MCF 10A (cell line): ENCODE data around the gene RAI1. TPM values are rescaled to one million over a fixed set of nuclear protein-coding genes. Genes with fewer than 3 reads are reported as not detected.

Experiments
- BruUV-seq: library from RNA; stranded (reverse); fragments of 400-500 nt; replicated peaks from 2 replicates; lab custom pipeline; 2021; lab: Mats Ljungman, UMichigan
- CTCF ChIA-PET: fragments of 300-600 bp; sonication (Branson Sonifier 250); formaldehyde crosslinking; extraction: SDS; loops from one replicate; lab custom pipeline; 2021; ENCODE audit warnings: antibody characterized with exemption, inconsistent platforms; lab: Yijun Ruan, JAX
- POLR2A ChIA-PET: fragments of 300-600, 350-650 bp; sonication (Branson Sonifier 250); formaldehyde crosslinking; extraction: SDS; loops from one replicate; lab custom pipeline; 2020; ENCODE audit warnings: antibody characterized with exemption, inconsistent platforms; lab: Yijun Ruan, JAX
- DNase-seq: peaks from one replicate; pipeline ENCODE4 v3.0.0-alpha.2; 2018; ENCODE audit not compliant: unreplicated experiment
- H3K27ac Mint-ChIP-seq: one replicate; pipeline ENCODE4 v1.8.0; 2022; ENCODE audit warnings: mild to moderate bottlenecking, low read depth, mixed read lengths; ENCODE audit not compliant: unreplicated experiment
- H3K27me3 Mint-ChIP-seq: one replicate; pipeline ENCODE4 v1.8.0; 2022; ENCODE audit warnings: mixed read lengths; ENCODE audit not compliant: insufficient read depth, unreplicated experiment
- H3K36me3 Mint-ChIP-seq: one replicate; pipeline ENCODE4 v1.8.0; 2022; ENCODE audit warnings: mild to moderate bottlenecking, moderate library complexity, mixed read lengths; ENCODE audit not compliant: insufficient read depth, unreplicated experiment
- H3K4me1 Mint-ChIP-seq: one replicate; pipeline ENCODE4 v1.8.0; 2022; ENCODE audit warnings: mixed read lengths; ENCODE audit not compliant: insufficient read depth, unreplicated experiment
- H3K4me3 Mint-ChIP-seq: one replicate; pipeline ENCODE4 v1.8.0; 2022; ENCODE audit warnings: mild to moderate bottlenecking, moderate library complexity, mixed read lengths; ENCODE audit not compliant: unreplicated experiment
- H3K9me3 Mint-ChIP-seq: one replicate; pipeline ENCODE4 v1.8.0; 2022; ENCODE audit warnings: mixed read lengths; ENCODE audit not compliant: unreplicated experiment
- intact Hi-C: fragments of 100-400 bp; cut with micrococcal nuclease; formaldehyde crosslinking; loops from 2 replicates; pipeline ENCODE4 v1.14.1; 2022
- total RNA-seq: library from RNA; stranded (reverse); gene quantifications from 2 replicates; pipeline ENCODE4 v1.2.3, GENCODE V29; 2022
- TF ChIP-seq, protein P1 (sequence below): fragments of 200-600 bp; IDR thresholded peaks from one replicate; pipeline ENCODE4 v1.8.0; 2022; ENCODE audit warnings: antibody characterized with exemption, mild to moderate bottlenecking; ENCODE audit not compliant: unreplicated experiment

The RAI1 gene
- total RNA-seq, 1 experiment from 2014 or later, result 30.4 TPM

DNA sequence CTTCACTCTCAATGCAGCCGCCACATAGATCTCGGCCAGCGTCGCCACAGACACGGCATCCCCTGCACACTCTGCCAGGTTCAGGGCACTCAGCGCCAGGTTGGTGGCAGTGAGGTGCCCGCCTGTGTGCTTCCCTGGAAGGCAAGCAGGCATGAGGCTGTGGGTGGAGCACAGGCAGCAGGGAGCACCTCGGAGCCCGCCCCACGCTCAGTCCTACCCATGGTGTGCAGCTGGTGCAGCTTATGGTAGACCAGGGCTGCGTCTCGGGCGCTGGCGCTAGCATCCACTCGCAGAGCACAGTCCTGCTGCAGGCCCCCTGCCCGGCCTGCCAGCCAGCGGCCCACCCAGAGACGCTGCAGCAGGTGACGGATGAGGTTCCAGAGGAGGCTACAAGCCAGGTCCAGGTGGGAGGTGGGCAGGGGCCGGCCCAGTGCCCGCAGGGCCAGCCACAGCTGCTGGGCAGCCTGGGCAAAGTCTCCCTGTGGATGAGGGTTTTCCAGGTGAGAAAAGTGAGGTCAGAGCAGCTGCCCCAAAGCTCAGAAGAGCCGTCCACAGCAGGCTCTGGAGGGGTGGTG, 135.1 kb downstream of the RAI1 start:
- Mint-ChIP-seq H3K27ac (no peak overlapping the region), H3K9me3 (no peaks in the 10 kb centered on the region), H3K4me3 (no peak overlapping the region), H3K4me1 (peaks cover 29% of the 10 kb centered on the region), H3K27me3 (no peaks in the 10 kb centered on the region), H3K36me3 (peaks cover 58% of the 10 kb centered on the region)
- CTCF ChIA-PET, result interaction anchor here (0.8 kb wide), 1 partner anchor 46 kb away, joined by 3 read pairs; no protein-coding TSS in a partner anchor
- no TSS peak for BruUV-seq
- no peak for DNase-seq
- intact Hi-C loops, result no loop called here
- TF ChIP-seq, protein P1, sequence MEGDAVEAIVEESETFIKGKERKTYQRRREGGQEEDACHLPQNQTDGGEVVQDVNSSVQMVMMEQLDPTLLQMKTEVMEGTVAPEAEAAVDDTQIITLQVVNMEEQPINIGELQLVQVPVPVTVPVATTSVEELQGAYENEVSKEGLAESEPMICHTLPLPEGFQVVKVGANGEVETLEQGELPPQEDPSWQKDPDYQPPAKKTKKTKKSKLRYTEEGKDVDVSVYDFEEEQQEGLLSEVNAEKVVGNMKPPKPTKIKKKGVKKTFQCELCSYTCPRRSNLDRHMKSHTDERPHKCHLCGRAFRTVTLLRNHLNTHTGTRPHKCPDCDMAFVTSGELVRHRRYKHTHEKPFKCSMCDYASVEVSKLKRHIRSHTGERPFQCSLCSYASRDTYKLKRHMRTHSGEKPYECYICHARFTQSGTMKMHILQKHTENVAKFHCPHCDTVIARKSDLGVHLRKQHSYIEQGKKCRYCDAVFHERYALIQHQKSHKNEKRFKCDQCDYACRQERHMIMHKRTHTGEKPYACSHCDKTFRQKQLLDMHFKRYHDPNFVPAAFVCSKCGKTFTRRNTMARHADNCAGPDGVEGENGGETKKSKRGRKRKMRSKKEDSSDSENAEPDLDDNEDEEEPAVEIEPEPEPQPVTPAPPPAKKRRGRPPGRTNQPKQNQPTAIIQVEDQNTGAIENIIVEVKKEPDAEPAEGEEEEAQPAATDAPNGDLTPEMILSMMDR, result no peak
- POLR2A ChIA-PET, result interaction anchor here (0.8 kb wide), 1 partner anchor 102 kb away, joined by 3 read pairs; no protein-coding TSS in a partner anchor

DNA sequence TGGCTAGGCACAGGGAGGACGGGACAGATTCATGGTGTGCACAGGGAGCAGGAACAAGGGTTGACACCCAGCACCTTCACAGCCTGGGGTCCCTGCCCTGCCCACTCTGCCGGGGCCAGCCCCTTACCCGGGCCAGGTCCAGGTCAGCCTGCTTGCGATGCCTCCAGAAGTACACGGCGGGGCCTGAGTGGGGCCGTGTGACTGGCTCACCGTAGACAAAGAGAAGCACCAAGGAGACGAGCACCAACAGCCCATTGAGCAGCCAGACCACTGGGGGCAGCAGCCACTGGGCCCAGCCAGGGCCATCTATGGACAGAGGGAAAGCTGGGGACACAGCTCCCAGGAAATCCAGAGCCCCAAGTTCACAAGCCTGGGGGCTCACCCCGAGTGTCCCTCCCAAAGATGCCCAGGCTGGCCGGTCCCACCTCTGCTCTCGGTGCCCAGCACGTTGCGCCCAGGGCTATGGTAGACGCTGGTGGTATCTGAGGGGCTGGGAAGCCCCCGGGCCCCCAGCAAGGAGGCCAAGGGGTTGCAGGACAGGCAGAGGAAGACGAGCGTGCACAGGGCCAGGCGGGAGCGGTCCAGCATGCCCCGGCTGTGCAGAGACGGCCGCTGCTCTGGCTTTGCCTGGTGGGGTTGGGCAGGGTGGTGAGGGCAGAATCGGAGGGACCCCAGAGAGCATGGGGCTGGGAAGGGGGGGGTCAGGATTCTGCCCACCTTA, 135.7 kb downstream of the RAI1 start:
- no peak for DNase-seq
- CTCF ChIA-PET, result interaction anchor here (0.8 kb wide), 1 partner anchor 45 kb away, joined by 3 read pairs; no protein-coding TSS in a partner anchor
- BruUV-seq, result TSS peak; percentile 13
- no peaks in the 10 kb centered on the region for H3K27me3 Mint-ChIP-seq
- peaks cover 32% of the 10 kb centered on the region for H3K4me1 Mint-ChIP-seq
- TF ChIP-seq, protein P1, result no peak
- H3K36me3 Mint-ChIP-seq, result peaks cover 57% of the 10 kb centered on the region
- intact Hi-C loops, result no loop called here
- no peaks in the 10 kb centered on the region for H3K9me3 Mint-ChIP-seq
- H3K27ac Mint-ChIP-seq, result no peak overlapping the region
- POLR2A ChIA-PET, result interaction anchor here (1.0 to 1.8 kb wide), 2 partner anchors 22 to 44 kb away, joined by 5 to 9 read pairs; no protein-coding TSS in a partner anchor
- no peak overlapping the region for H3K4me3 Mint-ChIP-seq

DNA sequence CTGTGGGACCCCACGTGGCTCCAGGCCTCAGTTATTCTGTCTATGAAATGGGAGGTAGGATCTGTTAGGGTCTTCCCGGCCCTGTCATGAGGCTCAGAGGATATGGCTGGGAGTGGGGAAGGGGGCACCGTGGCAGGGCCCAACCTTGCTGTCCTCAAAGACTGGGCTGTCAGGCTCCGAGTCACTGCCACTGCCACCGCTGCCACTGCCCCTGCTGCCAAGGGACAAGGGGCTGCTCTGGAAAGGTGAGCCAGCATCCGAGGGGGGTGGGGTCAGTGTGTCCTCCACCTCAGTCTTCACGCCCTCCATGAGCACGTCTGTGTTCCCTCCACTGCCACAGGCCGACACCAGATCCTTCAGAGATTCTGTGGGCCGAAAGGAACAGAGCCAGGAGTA, 136.3 kb downstream of the RAI1 start:
- POLR2A ChIA-PET, result interaction anchor here (0.6 to 1.8 kb wide), 6 partner anchors 19 to 209 kb away, joined by 3 to 9 read pairs (median 4); partner anchors contain the start of genes DRC3, SREBF1 and TOM1L2
- DNase-seq, result no peak
- BruUV-seq, result no TSS peak
- Mint-ChIP-seq H3K4me3 (no peak overlapping the region), H3K27ac (no peak overlapping the region), H3K27me3 (no peaks in the 10 kb centered on the region), H3K9me3 (no peaks in the 10 kb centered on the region), H3K36me3 (peaks cover 51% of the 10 kb centered on the region), H3K4me1 (peaks cover 36% of the 10 kb centered on the region)
- TF ChIP-seq, protein P1, result no peak
- CTCF ChIA-PET, result interaction anchor here (0.7 kb wide), 1 partner anchor 404 kb away, joined by 3 read pairs; no protein-coding TSS in a partner anchor
- intact Hi-C loops, result no loop called here

DNA sequence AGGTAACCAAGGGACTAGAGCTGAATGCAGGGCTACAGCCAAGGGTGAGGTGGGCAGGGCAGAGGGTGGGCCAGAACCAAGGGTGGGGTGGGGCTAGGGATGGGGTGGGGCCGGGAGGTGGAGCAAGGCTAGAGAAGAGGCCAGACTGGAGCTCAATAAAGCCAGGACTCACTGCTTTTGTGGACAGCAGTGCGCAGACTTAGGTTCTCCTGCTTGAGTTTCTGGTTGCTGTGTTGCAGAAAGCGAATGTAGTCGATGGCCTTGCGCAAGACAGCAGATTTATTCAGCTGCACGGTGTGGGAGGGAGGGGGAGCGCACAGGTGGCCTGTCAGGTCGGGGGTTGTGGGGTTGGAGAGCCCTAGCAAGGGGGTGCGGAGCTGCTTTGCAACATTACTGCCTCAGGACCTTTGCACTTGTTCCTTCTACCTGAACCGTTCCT, 136.8 kb downstream of the RAI1 start:
- intact Hi-C loops, result loop anchor here (2.0 kb wide), 1 partner anchor 101 kb away; no protein-coding TSS in a partner anchor
- ChIA-PET CTCF (interaction anchor here (0.6 to 3.2 kb wide), 6 partner anchors 24 to 404 kb away, joined by 3 to 12 read pairs (median 3); no protein-coding TSS in a partner anchor), POLR2A (interaction anchor here (0.6 to 1.8 kb wide), 6 partner anchors 18 to 208 kb away, joined by 3 to 9 read pairs (median 4); partner anchors contain the start of genes DRC3, SREBF1 and TOM1L2)
- Mint-ChIP-seq H3K36me3 (peaks cover 46% of the 10 kb centered on the region), H3K27me3 (no peaks in the 10 kb centered on the region), H3K4me3 (no peak overlapping the region), H3K4me1 (peaks cover 37% of the 10 kb centered on the region), H3K27ac (no peak overlapping the region), H3K9me3 (no peaks in the 10 kb centered on the region)
- BruUV-seq, result no TSS peak
- TF ChIP-seq, protein P1, result no peak
- no peak for DNase-seq
